ENCODE results near the gene XYLT1. TPM values are rescaled to one million over a fixed set of nuclear protein-coding genes. Genes with fewer than 3 reads are reported as not detected.

The XYLT1 gene
- total RNA-seq, 1 experiment from 2014 or later, result 1.7 TPM

DNA sequence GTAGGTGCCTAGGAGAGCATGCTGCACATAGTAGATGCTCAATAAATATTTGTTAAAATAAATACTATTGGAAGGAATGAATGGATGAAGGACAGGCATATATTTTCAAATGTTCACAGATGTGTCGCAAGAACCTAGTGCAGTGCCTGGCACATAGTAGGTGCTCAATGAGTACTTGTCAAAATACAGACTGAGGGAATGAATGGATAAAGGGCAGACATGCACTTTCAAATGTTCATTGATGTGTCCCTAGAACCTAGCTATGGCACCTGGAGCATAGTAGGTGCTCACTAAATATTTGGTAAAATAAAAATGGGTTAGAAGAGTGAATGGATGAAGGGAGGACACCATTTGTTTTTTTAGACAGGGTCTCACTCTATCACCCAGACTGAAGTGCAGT, 26.1 kb downstream of the XYLT1 start:
- Histone ChIP-seq H3K4me1 (replicated peaks; ENCODE audit: insufficient read depth) (no peaks in the 10 kb centered on the region), H3F3A (ENCODE audit: insufficient read depth, low read depth) (no peaks in the 10 kb centered on the region), H3K27ac (no peak overlapping the region), H3K79me2 (ENCODE audit: low read depth) (no peaks in the 10 kb centered on the region), H2AFZ (no peak overlapping the region), H3K27me3 (ENCODE audit: insufficient read depth, low read depth) (peaks cover 19% of the 10 kb centered on the region), H3K4me3 (no peak overlapping the region), H3K9me3 (ENCODE audit: insufficient read depth, low read depth) (no peaks in the 10 kb centered on the region), H3K36me3 (ENCODE audit: low read depth) (no peaks in the 10 kb centered on the region), H4K20me1 (ENCODE audit: insufficient read depth) (no peaks in the 10 kb centered on the region), H3K9me2 (ENCODE audit: insufficient read depth) (no peaks in the 10 kb centered on the region), H3K4me2 (no peak overlapping the region)
- CTCF ChIA-PET, result no interaction called here
- TF ChIP-seq EZH2 (IDR thresholded peaks at IDR 0.05; ENCODE audit: low read depth), result no peak
- TF ChIP-seq, protein P1, sequence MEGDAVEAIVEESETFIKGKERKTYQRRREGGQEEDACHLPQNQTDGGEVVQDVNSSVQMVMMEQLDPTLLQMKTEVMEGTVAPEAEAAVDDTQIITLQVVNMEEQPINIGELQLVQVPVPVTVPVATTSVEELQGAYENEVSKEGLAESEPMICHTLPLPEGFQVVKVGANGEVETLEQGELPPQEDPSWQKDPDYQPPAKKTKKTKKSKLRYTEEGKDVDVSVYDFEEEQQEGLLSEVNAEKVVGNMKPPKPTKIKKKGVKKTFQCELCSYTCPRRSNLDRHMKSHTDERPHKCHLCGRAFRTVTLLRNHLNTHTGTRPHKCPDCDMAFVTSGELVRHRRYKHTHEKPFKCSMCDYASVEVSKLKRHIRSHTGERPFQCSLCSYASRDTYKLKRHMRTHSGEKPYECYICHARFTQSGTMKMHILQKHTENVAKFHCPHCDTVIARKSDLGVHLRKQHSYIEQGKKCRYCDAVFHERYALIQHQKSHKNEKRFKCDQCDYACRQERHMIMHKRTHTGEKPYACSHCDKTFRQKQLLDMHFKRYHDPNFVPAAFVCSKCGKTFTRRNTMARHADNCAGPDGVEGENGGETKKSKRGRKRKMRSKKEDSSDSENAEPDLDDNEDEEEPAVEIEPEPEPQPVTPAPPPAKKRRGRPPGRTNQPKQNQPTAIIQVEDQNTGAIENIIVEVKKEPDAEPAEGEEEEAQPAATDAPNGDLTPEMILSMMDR (conservative IDR thresholded peaks at IDR 0.05), result no peak
- intact Hi-C loops (cut with micrococcal nuclease; ENCODE audit: unreplicated experiment), result no loop called here
- DNase-seq, result no peak
- POLR2A ChIA-PET (ENCODE audit: unreplicated experiment), result no interaction called here
- BruUV-seq (replicated peaks), result no TSS peak

DNA sequence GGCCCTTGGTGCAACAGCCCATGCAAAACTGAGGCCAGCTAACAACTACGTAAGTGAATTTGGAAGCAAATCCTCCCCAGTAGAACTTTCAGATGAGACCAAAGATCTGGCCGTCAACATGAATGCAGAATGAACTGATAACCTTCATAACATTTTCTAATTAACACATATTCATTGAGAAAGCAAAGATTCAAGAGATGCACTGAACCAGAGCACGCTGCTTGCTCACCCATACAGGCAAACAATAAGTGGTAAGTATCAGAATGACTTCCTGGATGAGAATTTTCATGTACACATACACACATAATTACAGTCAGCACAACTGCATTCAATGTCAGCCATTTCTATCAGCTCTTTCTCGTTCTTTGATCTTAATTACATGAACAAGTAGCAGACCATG, 30.6 kb downstream of the XYLT1 start:
- Histone ChIP-seq H3K4me2 (no peak overlapping the region), H4K20me1 (ENCODE audit: insufficient read depth) (no peaks in the 10 kb centered on the region), H3K9me2 (ENCODE audit: insufficient read depth) (no peaks in the 10 kb centered on the region), H3K27ac (no peak overlapping the region), H3K4me1 (replicated peaks; ENCODE audit: insufficient read depth) (no peaks in the 10 kb centered on the region), H3K79me2 (ENCODE audit: low read depth) (no peaks in the 10 kb centered on the region), H3K9me3 (ENCODE audit: insufficient read depth, low read depth) (no peaks in the 10 kb centered on the region), H2AFZ (no peak overlapping the region), H3K27me3 (ENCODE audit: insufficient read depth, low read depth) (peaks cover 18% of the 10 kb centered on the region), H3F3A (ENCODE audit: insufficient read depth, low read depth) (no peaks in the 10 kb centered on the region), H3K36me3 (ENCODE audit: low read depth) (no peaks in the 10 kb centered on the region), H3K4me3 (no peak overlapping the region)
- intact Hi-C loops (cut with micrococcal nuclease; ENCODE audit: unreplicated experiment), result no loop called here
- TF ChIP-seq EZH2 (IDR thresholded peaks at IDR 0.05; ENCODE audit: low read depth), result no peak
- TF ChIP-seq, protein P1 (conservative IDR thresholded peaks at IDR 0.05), result no peak
- no TSS peak for BruUV-seq (replicated peaks)
- ChIA-PET CTCF (no interaction called here), POLR2A (ENCODE audit: unreplicated experiment) (no interaction called here)
- DNase-seq, result no peak

DNA sequence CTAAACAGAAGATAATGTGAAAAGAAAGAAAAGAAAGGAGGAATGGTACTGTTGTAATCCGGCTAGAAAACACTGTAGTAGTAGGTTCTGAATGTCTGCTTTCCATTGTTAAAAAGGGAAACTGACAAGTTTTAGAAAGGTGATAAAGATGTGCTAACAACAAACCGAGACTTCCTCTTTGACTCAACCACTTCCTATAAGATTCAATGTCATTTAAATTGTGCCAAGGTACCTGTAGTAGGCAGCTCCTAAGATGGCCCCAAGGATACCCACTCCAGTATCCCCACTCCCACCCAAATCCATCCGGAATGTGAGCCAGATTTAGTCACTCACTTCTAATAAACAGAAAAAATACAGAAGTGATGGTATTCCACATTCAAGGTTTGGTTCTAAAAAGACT, 31.2 kb downstream of the XYLT1 start:
- H2AFZ ChIP-seq, result no peak overlapping the region
- POLR2A ChIA-PET (ENCODE audit: unreplicated experiment), result no interaction called here
- intact Hi-C loops (cut with micrococcal nuclease; ENCODE audit: unreplicated experiment), result no loop called here

More for the DNA sequence above, 31.2 kb downstream of the XYLT1 start:
- Histone ChIP-seq H3K36me3 (ENCODE audit: low read depth) (no peaks in the 10 kb centered on the region), H3K9me2 (ENCODE audit: insufficient read depth) (no peaks in the 10 kb centered on the region), H3K4me3 (no peak overlapping the region), H3K4me2 (no peak overlapping the region), H3F3A (ENCODE audit: insufficient read depth, low read depth) (no peaks in the 10 kb centered on the region), H3K4me1 (replicated peaks; ENCODE audit: insufficient read depth) (no peaks in the 10 kb centered on the region), H3K27me3 (ENCODE audit: insufficient read depth, low read depth) (peaks cover 18% of the 10 kb centered on the region), H4K20me1 (ENCODE audit: insufficient read depth) (no peaks in the 10 kb centered on the region), H3K9me3 (ENCODE audit: insufficient read depth, low read depth) (no peaks in the 10 kb centered on the region), H3K79me2 (ENCODE audit: low read depth) (no peaks in the 10 kb centered on the region), H3K27ac (no peak overlapping the region)
- DNase-seq, result no peak
- CTCF ChIA-PET, result no interaction called here
- TF ChIP-seq, protein P1 (conservative IDR thresholded peaks at IDR 0.05), result no peak
- no peak for TF ChIP-seq EZH2 (IDR thresholded peaks at IDR 0.05; ENCODE audit: low read depth)
- no TSS peak for BruUV-seq (replicated peaks)

All from PC-9 (cell line).